ENCODE measurements around the gene EXT2. TPM values are rescaled to one million over a fixed set of nuclear protein-coding genes. Genes with fewer than 3 reads are reported as not detected.

Gene EXT2
- total RNA-seq, 2 experiments from 2014 or later: 27.0 to 28.1 TPM

- POLR2A ChIA-PET: interaction anchor here (1.5 kb wide), 1 partner anchor 28 kb away, joined by 3 read pairs; the partner anchor contains the start of gene EXT2
- DNase-seq: no peak
- H3K4me3 Mint-ChIP-seq: peak overlapping the region; percentile 79
- peaks cover 24% of the 10 kb centered on the region for H3K4me1 Mint-ChIP-seq (ENCODE audit: low read depth)
- no peak overlapping the region for H3K27ac Mint-ChIP-seq
- H3K36me3 Mint-ChIP-seq: peaks cover 3% of the 10 kb centered on the region
- intact Hi-C loops (cut with micrococcal nuclease): loop anchor here (5.0 to 10.0 kb wide), 4 partner anchors 45 to 422 kb away; partner anchors contain the start of gene C11orf96
- CTCF ChIA-PET: interaction anchor here (0.7 to 1.9 kb wide), 3 partner anchors 24 to 177 kb away, joined by 3 to 16 read pairs (median 5); partner anchors contain the start of gene EXT2
- no peaks in the 10 kb centered on the region for H3K9me3 Mint-ChIP-seq
- no peaks in the 10 kb centered on the region for H3K27me3 Mint-ChIP-seq
Measured at GRCh38 chr11:44067266-44067665, 28.2 kb upstream of the EXT2 start.

- Mint-ChIP-seq H3K36me3 (peaks cover 3% of the 10 kb centered on the region), H3K9me3 (no peaks in the 10 kb centered on the region), H3K4me3 (no peak overlapping the region), H3K27ac (no peak overlapping the region), H3K4me1 (ENCODE audit: low read depth) (peaks cover 24% of the 10 kb centered on the region), H3K27me3 (no peaks in the 10 kb centered on the region)
- CTCF ChIA-PET: interaction anchor here (0.7 to 1.9 kb wide), 3 partner anchors 25 to 178 kb away, joined by 3 to 16 read pairs (median 4); partner anchors contain the start of gene EXT2
- intact Hi-C loops (cut with micrococcal nuclease): loop anchor here (5.0 to 10.0 kb wide), 4 partner anchors 44 to 423 kb away; partner anchors contain the start of gene C11orf96
- DNase-seq: no peak
- POLR2A ChIA-PET: no interaction called here
Measured at GRCh38 chr11:44068180-44068579, 27.3 kb upstream of the EXT2 start.

GRCh38 chr11:44071157-44071556, 24.3 kb upstream of the EXT2 start:
- CTCF ChIA-PET: interaction anchor here (3.2 kb wide), 1 partner anchor 23 kb away, joined by 20 read pairs; the partner anchor contains the start of gene EXT2
- no peak overlapping the region for H3K4me3 Mint-ChIP-seq

GRCh38 chr11:44072757-44073658, 22.5 kb upstream of the EXT2 start:
- Mint-ChIP-seq H3K4me1 (ENCODE audit: low read depth) (no peaks in the 10 kb centered on the region), H3K27me3 (no peaks in the 10 kb centered on the region), H3K9me3 (no peaks in the 10 kb centered on the region), H3K36me3 (peaks cover 13% of the 10 kb centered on the region), H3K4me3 (no peak overlapping the region), H3K27ac (no peak overlapping the region)
- intact Hi-C loops (cut with micrococcal nuclease): no loop called here
- ChIA-PET CTCF (interaction anchor here (1.1 to 1.5 kb wide), 2 partner anchors 21 to 214 kb away, joined by 3 to 4 read pairs; no protein-coding TSS in a partner anchor), POLR2A (no interaction called here)
- no peak for DNase-seq

More at GRCh38 chr11:44071157-44071556, 24.3 kb upstream of the EXT2 start:
- H3K4me1 Mint-ChIP-seq (ENCODE audit: low read depth): peaks cover 14% of the 10 kb centered on the region
- no peaks in the 10 kb centered on the region for H3K9me3 Mint-ChIP-seq
- no peak for DNase-seq
- intact Hi-C loops (cut with micrococcal nuclease): no loop called here
- no peak overlapping the region for H3K27ac Mint-ChIP-seq
- H3K27me3 Mint-ChIP-seq: no peaks in the 10 kb centered on the region
- peaks cover 9% of the 10 kb centered on the region for H3K36me3 Mint-ChIP-seq
- POLR2A ChIA-PET: no interaction called here

GRCh38 chr11:44078794-44079193, 16.7 kb upstream of the EXT2 start:
- H3K4me3 Mint-ChIP-seq: no peak overlapping the region
- POLR2A ChIA-PET: no interaction called here
- intact Hi-C loops (cut with micrococcal nuclease): no loop called here
- peaks cover 18% of the 10 kb centered on the region for H3K36me3 Mint-ChIP-seq
- no peaks in the 10 kb centered on the region for H3K27me3 Mint-ChIP-seq
- H3K27ac Mint-ChIP-seq: no peak overlapping the region
- no peaks in the 10 kb centered on the region for H3K9me3 Mint-ChIP-seq
- CTCF ChIA-PET: no interaction called here
- H3K4me1 Mint-ChIP-seq (ENCODE audit: low read depth): no peaks in the 10 kb centered on the region
- no peak for DNase-seq

- Mint-ChIP-seq H3K36me3 (peaks cover 24% of the 10 kb centered on the region), H3K4me1 (ENCODE audit: low read depth) (no peaks in the 10 kb centered on the region), H3K27ac (no peak overlapping the region), H3K4me3 (no peak overlapping the region), H3K9me3 (no peaks in the 10 kb centered on the region), H3K27me3 (no peaks in the 10 kb centered on the region)
- no peak for DNase-seq
- POLR2A ChIA-PET: no interaction called here
- CTCF ChIA-PET: no interaction called here
- intact Hi-C loops (cut with micrococcal nuclease): no loop called here
Measured at GRCh38 chr11:44079376-44079775, 16.1 kb upstream of the EXT2 start.

GRCh38 chr11:44080951-44081350, 14.5 kb upstream of the EXT2 start:
- H3K4me3 Mint-ChIP-seq: no peak overlapping the region

GRCh38 chr11:44082645-44083044, 12.8 kb upstream of the EXT2 start:
- Mint-ChIP-seq H3K4me3 (no peak overlapping the region), H3K36me3 (peaks cover 30% of the 10 kb centered on the region), H3K4me1 (ENCODE audit: low read depth) (no peaks in the 10 kb centered on the region), H3K27me3 (no peaks in the 10 kb centered on the region), H3K27ac (no peak overlapping the region), H3K9me3 (peaks cover 7% of the 10 kb centered on the region)
- ChIA-PET POLR2A (no interaction called here), CTCF (interaction anchor here (0.9 kb wide), 1 partner anchor 12 kb away, joined by 7 read pairs; the partner anchor contains the start of gene EXT2)
- no peak for DNase-seq
- intact Hi-C loops (cut with micrococcal nuclease): no loop called here

More at GRCh38 chr11:44080951-44081350, 14.5 kb upstream of the EXT2 start:
- DNase-seq: no peak
- intact Hi-C loops (cut with micrococcal nuclease): no loop called here
- H3K4me1 Mint-ChIP-seq (ENCODE audit: low read depth): no peaks in the 10 kb centered on the region
- H3K36me3 Mint-ChIP-seq: peaks cover 26% of the 10 kb centered on the region
- no peak overlapping the region for H3K27ac Mint-ChIP-seq
- CTCF ChIA-PET: interaction anchor here (1.7 kb wide), 1 partner anchor 13 kb away, joined by 6 read pairs; no protein-coding TSS in a partner anchor
- peaks cover 7% of the 10 kb centered on the region for H3K9me3 Mint-ChIP-seq
- no peaks in the 10 kb centered on the region for H3K27me3 Mint-ChIP-seq
- POLR2A ChIA-PET: no interaction called here

GRCh38 chr11:44083433-44083832, 12.0 kb upstream of the EXT2 start:
- Mint-ChIP-seq H3K4me3 (no peak overlapping the region), H3K27me3 (no peaks in the 10 kb centered on the region), H3K36me3 (peaks cover 31% of the 10 kb centered on the region), H3K27ac (no peak overlapping the region), H3K4me1 (ENCODE audit: low read depth) (no peaks in the 10 kb centered on the region), H3K9me3 (peaks cover 7% of the 10 kb centered on the region)
- no peak for DNase-seq
- CTCF ChIA-PET: interaction anchor here (0.9 kb wide), 1 partner anchor 11 kb away, joined by 7 read pairs; the partner anchor contains the start of gene EXT2
- intact Hi-C loops (cut with micrococcal nuclease): no loop called here
- POLR2A ChIA-PET: no interaction called here

- H3K4me1 Mint-ChIP-seq (ENCODE audit: low read depth): no peaks in the 10 kb centered on the region
- no peak overlapping the region for H3K4me3 Mint-ChIP-seq
- DNase-seq: no peak
- H3K36me3 Mint-ChIP-seq: peaks cover 34% of the 10 kb centered on the region
- peaks cover 7% of the 10 kb centered on the region for H3K9me3 Mint-ChIP-seq
- CTCF ChIA-PET: no interaction called here
- intact Hi-C loops (cut with micrococcal nuclease): no loop called here
- POLR2A ChIA-PET: no interaction called here
- no peak overlapping the region for H3K27ac Mint-ChIP-seq
- no peaks in the 10 kb centered on the region for H3K27me3 Mint-ChIP-seq
Measured at GRCh38 chr11:44083906-44084305, 11.6 kb upstream of the EXT2 start.

- Mint-ChIP-seq H3K27me3 (no peaks in the 10 kb centered on the region), H3K4me3 (no peak overlapping the region), H3K36me3 (peaks cover 35% of the 10 kb centered on the region), H3K9me3 (peaks cover 7% of the 10 kb centered on the region), H3K4me1 (ENCODE audit: low read depth) (no peaks in the 10 kb centered on the region), H3K27ac (no peak overlapping the region)
- DNase-seq: no peak
- intact Hi-C loops (cut with micrococcal nuclease): no loop called here
- POLR2A ChIA-PET: no interaction called here
- CTCF ChIA-PET: interaction anchor here (3.0 kb wide), 1 partner anchor 9 kb away, joined by 28 read pairs; the partner anchor contains the start of gene EXT2
Measured at GRCh38 chr11:44085330-44085729, 10.1 kb upstream of the EXT2 start.

- Mint-ChIP-seq H3K9me3 (peaks cover 7% of the 10 kb centered on the region), H3K27me3 (no peaks in the 10 kb centered on the region), H3K4me3 (no peak overlapping the region), H3K36me3 (peaks cover 25% of the 10 kb centered on the region), H3K27ac (no peak overlapping the region), H3K4me1 (ENCODE audit: low read depth) (no peaks in the 10 kb centered on the region)
- CTCF ChIA-PET: interaction anchor here (0.9 kb wide), 1 partner anchor 21 kb away, joined by 3 read pairs; no protein-coding TSS in a partner anchor
- DNase-seq: no peak
- POLR2A ChIA-PET: no interaction called here
- intact Hi-C loops (cut with micrococcal nuclease): no loop called here
Measured at GRCh38 chr11:44088377-44088776, 7.1 kb upstream of the EXT2 start.
